D341Med (cell line): ENCODE data around the gene HIPK1.
"Not testable (repeated sequence)": the region's sequence is repeated elsewhere in the genome, so short reads cannot be mapped to it uniquely, and the experiment has no call there.

Source experiments
- DNase-seq: peaks from one replicate; pipeline ENCODE4 v3.0.0; 2012; ENCODE audit warnings: low spot score

HIPK1 gene

GRCh38 chr1:114011796-114012195, 82.7 kb downstream of the HIPK1 start:
- DNase-seq = no peak

DNA sequence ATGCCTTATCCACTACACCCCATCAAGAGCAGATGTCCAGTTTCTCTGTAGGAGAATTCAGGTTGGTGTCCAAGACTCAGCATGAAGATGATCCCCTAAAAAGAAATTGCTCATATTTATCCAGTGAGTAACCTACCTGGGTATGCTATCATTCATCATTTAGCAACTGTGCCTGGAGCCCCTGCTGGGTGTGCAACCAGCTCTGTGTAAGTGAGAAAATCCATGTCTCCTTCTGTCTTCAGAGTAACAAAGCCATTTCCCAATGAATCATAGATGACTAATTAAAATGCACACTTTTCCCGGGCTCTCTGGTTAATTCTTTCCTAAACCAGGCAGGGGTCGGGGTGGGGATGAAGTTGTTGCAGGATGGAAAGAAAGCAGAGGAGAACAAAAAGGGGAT, 86.0 kb downstream of the HIPK1 start:
- DNase-seq = no peak

GRCh38 chr1:114019724-114020123, 90.6 kb downstream of the HIPK1 start:
- not testable (repeated sequence) for DNase-seq

DNA sequence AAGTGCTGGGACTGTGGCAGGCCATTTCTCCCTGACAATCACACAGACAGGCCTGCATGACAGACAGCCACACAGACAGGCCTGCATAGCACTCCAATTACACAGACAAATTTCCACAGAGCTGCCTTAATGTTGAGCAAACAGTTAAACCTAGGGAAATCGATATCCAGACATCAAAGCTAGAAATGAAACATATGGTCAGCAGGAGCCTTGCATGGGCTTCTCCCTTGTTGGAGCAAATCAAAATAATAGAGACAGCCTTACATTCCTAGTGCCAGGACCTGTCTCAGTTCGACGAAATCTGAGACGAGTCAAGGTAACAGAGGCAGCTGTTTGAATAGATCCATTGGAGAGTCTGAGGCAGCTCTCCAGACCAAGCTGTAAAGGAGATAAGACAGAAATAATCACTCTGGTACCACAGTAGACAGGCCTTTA, 92.6 kb downstream of the HIPK1 start:
- DNase-seq = no peak

GRCh38 chr1:114022877-114023276, 93.8 kb downstream of the HIPK1 start:
- no peak for DNase-seq

- no peak for DNase-seq
These were observed 94.3 kb downstream of the HIPK1 start for GRCh38 chr1:114023377-114023776.

- DNase-seq = no peak
These were observed 94.9 kb downstream of the HIPK1 start for GRCh38 chr1:114024049-114024448.

GRCh38 chr1:114025609-114026401, 96.7 kb downstream of the HIPK1 start:
- no peak for DNase-seq

DNA sequence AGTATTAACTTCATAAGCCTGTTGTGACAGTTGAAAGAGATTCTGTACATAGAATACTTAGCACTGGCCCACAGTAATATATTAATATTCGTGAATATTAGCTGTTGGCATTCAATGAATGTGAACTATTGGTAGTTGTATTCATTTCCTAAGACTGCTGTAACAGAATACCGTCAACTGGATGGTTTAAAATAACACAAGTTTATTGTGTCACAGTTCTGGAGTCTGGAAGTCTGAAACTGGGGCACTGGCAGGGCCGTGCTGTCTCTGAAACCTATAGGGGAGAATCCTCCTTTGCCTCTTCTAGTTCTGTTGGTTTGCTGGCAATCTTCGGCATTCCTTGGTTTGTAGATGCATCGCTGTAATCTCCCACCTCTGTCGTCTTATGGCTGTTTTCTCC, 97.7 kb downstream of the HIPK1 start:
- no peak for DNase-seq
